GM19035 (cell line): Measurements from ENCODE around the gene XAF1.
"Not testable (repeated sequence)": the region's sequence is repeated elsewhere in the genome, so short reads cannot be mapped to it uniquely, and the experiment has no call there.

Experiments used
- ATAC-seq: cut with Tn5 transposase; IDR thresholded peaks from one replicate; pipeline ENCODE4 v1.9.1; 2021; ENCODE audit not compliant: unreplicated experiment

Gene XAF1

GRCh38 chr17:6755731-6756184, at the start of gene XAF1:
Gene XAF1, plus strand, starts transcription at chr17:6756046. Its CDS starts 33 bp downstream, at chr17:6756079.
- ATAC-seq = no peak

- no peak for ATAC-seq
These were observed 49.3 kb upstream of the XAF1 start for GRCh38 chr17:6706499-6706898.

- ATAC-seq = no peak
These were observed 48.9 kb upstream of the XAF1 start for GRCh38 chr17:6706996-6707395.

- ATAC-seq = no peak
These were observed 47.4 kb upstream of the XAF1 start for GRCh38 chr17:6708357-6708961.

- ATAC-seq = no peak
These were observed 45.5 kb upstream of the XAF1 start for GRCh38 chr17:6710317-6710716.

GRCh38 chr17:6711081-6711674, 44.7 kb upstream of the XAF1 start:
- ATAC-seq = no peak

- ATAC-seq = no peak
These were observed 44.2 kb upstream of the XAF1 start for GRCh38 chr17:6711681-6712057.

- ATAC-seq = no peak
These were observed 43.6 kb upstream of the XAF1 start for GRCh38 chr17:6712058-6712853.

GRCh38 chr17:6712854-6713129, 43.1 kb upstream of the XAF1 start:
- ATAC-seq = no peak

- no peak for ATAC-seq
These were observed 42.5 kb upstream of the XAF1 start, which contains the start of gene SLC13A5 for GRCh38 chr17:6713130-6713917. Gene SLC13A5, minus strand, starts transcription at chr17:6713369. Its CDS starts 36 bp downstream, at chr17:6713333.

GRCh38 chr17:6713918-6714271, 42.0 kb upstream of the XAF1 start:
- ATAC-seq = no peak

GRCh38 chr17:6714315-6714874, 41.5 kb upstream of the XAF1 start:
- no peak for ATAC-seq

- ATAC-seq = no peak
These were observed 39.1 kb upstream of the XAF1 start for GRCh38 chr17:6716736-6717135.

- no peak for ATAC-seq
These were observed 34.1 kb upstream of the XAF1 start for GRCh38 chr17:6721744-6722143.

- no peak for ATAC-seq
These were observed 31.8 kb upstream of the XAF1 start for GRCh38 chr17:6724009-6724408.

GRCh38 chr17:6729531-6729930, 26.3 kb upstream of the XAF1 start:
- ATAC-seq = no peak

- ATAC-seq = not testable (repeated sequence)
These were observed 9.2 kb upstream of the XAF1 start for GRCh38 chr17:6746665-6747064.

GRCh38 chr17:6748617-6749016, 7.2 kb upstream of the XAF1 start:
- ATAC-seq = no peak

- ATAC-seq = no peak
These were observed 6.3 kb upstream of the XAF1 start for GRCh38 chr17:6749519-6749918.

GRCh38 chr17:6752068-6752909, 3.6 kb upstream of the XAF1 start:
- no peak for ATAC-seq
